ENCODE results near the gene CAMTA1. TPM values are rescaled to one million over a fixed set of nuclear protein-coding genes. Genes with fewer than 3 reads are reported as not detected.

The CAMTA1 gene
- total and polyA plus RNA-seq, 4 donors = 78.7 to 438 (median 173) TPM

- ATAC-seq (ENCODE audit: low FRiP score) = no peak
- Histone ChIP-seq H3K4me1 (ENCODE audit: control insufficient read depth in 1 of 2, insufficient read depth in 2 of 2, low read length in 2 of 2) (no peaks in the 10 kb centered on the region), H3K27me3 (ENCODE audit: control insufficient read depth in 1 of 2, insufficient read depth in 2 of 2, low read length in 1 of 2) (no peaks in the 10 kb centered on the region), H3K4me3 (ENCODE audit: low read length in 2 of 2) (no peak overlapping the region), H3K36me3 (ENCODE audit: control insufficient read depth in 1 of 2, insufficient read depth in 2 of 2, low read length in 1 of 2) (no peaks in the 10 kb centered on the region), H3K27ac (ENCODE audit: low read depth in 1 of 2, low read length in 2 of 2) (no peak overlapping the region), H3K9me3 (ENCODE audit: control insufficient read depth, low read length) (peaks cover 4% of the 10 kb centered on the region)
- WGBS, 2 donors = 38 to 39% methylated on average over 17 of the region's 17 CpGs
- no peak for DNase-seq
- intact Hi-C loops (cut with DNase I) = loop anchor here (5.0 to 10.0 kb wide), 3 partner anchors 165 to 605 kb away; no protein-coding TSS in a partner anchor
Measured at GRCh38 chr1:7042322-7043190, 257.3 kb downstream of the CAMTA1 start.

- Histone ChIP-seq H3K27ac (ENCODE audit: low read depth in 1 of 2, low read length in 2 of 2) (no peak overlapping the region), H3K4me1 (ENCODE audit: control insufficient read depth in 1 of 2, insufficient read depth in 2 of 2, low read length in 2 of 2) (no peaks in the 10 kb centered on the region), H3K4me3 (ENCODE audit: low read length in 2 of 2) (no peak overlapping the region), H3K36me3 (ENCODE audit: control insufficient read depth in 1 of 2, insufficient read depth in 2 of 2, low read length in 1 of 2) (no peaks in the 10 kb centered on the region), H3K27me3 (ENCODE audit: control insufficient read depth in 1 of 2, insufficient read depth in 2 of 2, low read length in 1 of 2) (no peaks in the 10 kb centered on the region), H3K9me3 (ENCODE audit: control insufficient read depth, low read length) (peaks cover 4% of the 10 kb centered on the region)
- intact Hi-C loops (cut with DNase I) = loop anchor here (5.0 to 10.0 kb wide), 3 partner anchors 164 to 604 kb away; no protein-coding TSS in a partner anchor
- DNase-seq (no peak), ATAC-seq (ENCODE audit: low FRiP score) (no peak)
- 69 to 80% methylated on average over 6 of the region's 6 CpGs for WGBS, 2 donors
Measured at GRCh38 chr1:7043191-7043549, 257.9 kb downstream of the CAMTA1 start.

- no peaks in the 10 kb centered on the region for H3K36me3 ChIP-seq (ENCODE audit: control insufficient read depth in 1 of 2, insufficient read depth in 2 of 2, low read length in 1 of 2)
- H3K4me3 ChIP-seq (ENCODE audit: low read length in 2 of 2) = no peak overlapping the region
- H3K4me1 ChIP-seq (ENCODE audit: control insufficient read depth in 1 of 2, insufficient read depth in 2 of 2, low read length in 2 of 2) = no peaks in the 10 kb centered on the region
- 75 to 79% methylated on average over 26 of the region's 26 CpGs for WGBS, 2 donors
- H3K27me3 ChIP-seq (ENCODE audit: control insufficient read depth in 1 of 2, insufficient read depth in 2 of 2, low read length in 1 of 2) = no peaks in the 10 kb centered on the region
- H3K27ac ChIP-seq (ENCODE audit: low read depth in 1 of 2, low read length in 2 of 2) = no peak overlapping the region
- peaks cover 4% of the 10 kb centered on the region for H3K9me3 ChIP-seq (ENCODE audit: control insufficient read depth, low read length)
- intact Hi-C loops (cut with DNase I) = loop anchor here (5.0 to 10.0 kb wide), 3 partner anchors 163 to 603 kb away; no protein-coding TSS in a partner anchor
- ATAC-seq (ENCODE audit: low FRiP score) (no peak), DNase-seq (no peak)
Measured at GRCh38 chr1:7043719-7044535, 258.7 kb downstream of the CAMTA1 start.

- DNase-seq = no peak
- H3K36me3 ChIP-seq (ENCODE audit: control insufficient read depth in 1 of 2, insufficient read depth in 2 of 2, low read length in 1 of 2) = no peaks in the 10 kb centered on the region
- no peaks in the 10 kb centered on the region for H3K4me1 ChIP-seq (ENCODE audit: control insufficient read depth in 1 of 2, insufficient read depth in 2 of 2, low read length in 2 of 2)
- H3K9me3 ChIP-seq (ENCODE audit: control insufficient read depth, low read length) = peaks cover 4% of the 10 kb centered on the region
- no peaks in the 10 kb centered on the region for H3K27me3 ChIP-seq (ENCODE audit: control insufficient read depth in 1 of 2, insufficient read depth in 2 of 2, low read length in 1 of 2)
- 84 to 100% methylated on average over 1 of the region's 1 CpG for WGBS, 2 donors
- no peak overlapping the region for H3K4me3 ChIP-seq (ENCODE audit: low read length in 2 of 2)
- no peak for ATAC-seq (ENCODE audit: low FRiP score)
- intact Hi-C loops (cut with DNase I) = loop anchor here in 1 of 2 donors (10.0 kb wide), 1 partner anchor 599 kb away; no protein-coding TSS in a partner anchor
- no peak overlapping the region for H3K27ac ChIP-seq (ENCODE audit: low read depth in 1 of 2, low read length in 2 of 2)
Measured at GRCh38 chr1:7045897-7046296, 260.6 kb downstream of the CAMTA1 start.

- H3K36me3 ChIP-seq (ENCODE audit: control insufficient read depth in 1 of 2, insufficient read depth in 2 of 2, low read length in 1 of 2) = no peaks in the 10 kb centered on the region
- ATAC-seq (ENCODE audit: low FRiP score) (no peak), DNase-seq (no peak)
- 1 to 4% methylated on average over 4 of the region's 4 CpGs for WGBS, 2 donors
- H3K27ac ChIP-seq (ENCODE audit: low read depth in 1 of 2, low read length in 2 of 2) = no peak overlapping the region
- H3K4me3 ChIP-seq (ENCODE audit: low read length in 2 of 2) = no peak overlapping the region
- peaks cover 4% of the 10 kb centered on the region for H3K9me3 ChIP-seq (ENCODE audit: control insufficient read depth, low read length)
- no peaks in the 10 kb centered on the region for H3K27me3 ChIP-seq (ENCODE audit: control insufficient read depth in 1 of 2, insufficient read depth in 2 of 2, low read length in 1 of 2)
- no peaks in the 10 kb centered on the region for H3K4me1 ChIP-seq (ENCODE audit: control insufficient read depth in 1 of 2, insufficient read depth in 2 of 2, low read length in 2 of 2)
- intact Hi-C loops (cut with DNase I) = loop anchor here in 1 of 2 donors (10.0 kb wide), 1 partner anchor 598 kb away; no protein-coding TSS in a partner anchor
Measured at GRCh38 chr1:7046314-7046713, 261.1 kb downstream of the CAMTA1 start.

GRCh38 chr1:7046891-7047290 is 261.6 kb downstream of the CAMTA1 start:
- intact Hi-C loops (cut with DNase I) = loop anchor here in 1 of 2 donors (10.0 kb wide), 1 partner anchor 598 kb away; no protein-coding TSS in a partner anchor
- ATAC-seq (ENCODE audit: low FRiP score) = no peak
- H3K4me1 ChIP-seq (ENCODE audit: control insufficient read depth in 1 of 2, insufficient read depth in 2 of 2, low read length in 2 of 2) = no peaks in the 10 kb centered on the region
- no peak overlapping the region for H3K4me3 ChIP-seq (ENCODE audit: low read length in 2 of 2)
- no peaks in the 10 kb centered on the region for H3K36me3 ChIP-seq (ENCODE audit: control insufficient read depth in 1 of 2, insufficient read depth in 2 of 2, low read length in 1 of 2)
- WGBS, 2 donors = 87 to 89% methylated on average over 1 of the region's 1 CpG
- H3K9me3 ChIP-seq (ENCODE audit: control insufficient read depth, low read length) = peaks cover 4% of the 10 kb centered on the region
- H3K27me3 ChIP-seq (ENCODE audit: control insufficient read depth in 1 of 2, insufficient read depth in 2 of 2, low read length in 1 of 2) = no peaks in the 10 kb centered on the region
- DNase-seq = no peak
- H3K27ac ChIP-seq (ENCODE audit: low read depth in 1 of 2, low read length in 2 of 2) = no peak overlapping the region

- WGBS, 2 donors = 71 to 81% methylated on average over 2 of the region's 2 CpGs
- ATAC-seq (ENCODE audit: low FRiP score) (no peak), DNase-seq (no peak)
- intact Hi-C loops (cut with DNase I) = loop anchor here in 1 of 2 donors (10.0 kb wide), 1 partner anchor 597 kb away; no protein-coding TSS in a partner anchor
- Histone ChIP-seq H3K4me3 (ENCODE audit: low read length in 2 of 2) (no peak overlapping the region), H3K27ac (ENCODE audit: low read depth in 1 of 2, low read length in 2 of 2) (no peak overlapping the region), H3K4me1 (ENCODE audit: control insufficient read depth in 1 of 2, insufficient read depth in 2 of 2, low read length in 2 of 2) (no peaks in the 10 kb centered on the region), H3K36me3 (ENCODE audit: control insufficient read depth in 1 of 2, insufficient read depth in 2 of 2, low read length in 1 of 2) (no peaks in the 10 kb centered on the region), H3K9me3 (ENCODE audit: control insufficient read depth, low read length) (peaks cover 4% of the 10 kb centered on the region), H3K27me3 (ENCODE audit: control insufficient read depth in 1 of 2, insufficient read depth in 2 of 2, low read length in 1 of 2) (no peaks in the 10 kb centered on the region)
Measured at GRCh38 chr1:7047866-7048265, 262.6 kb downstream of the CAMTA1 start.

GRCh38 chr1:7048395-7048794 is 263.1 kb downstream of the CAMTA1 start:
- ATAC-seq (ENCODE audit: low FRiP score) (no peak), DNase-seq (no peak)
- Histone ChIP-seq H3K36me3 (ENCODE audit: control insufficient read depth in 1 of 2, insufficient read depth in 2 of 2, low read length in 1 of 2) (no peaks in the 10 kb centered on the region), H3K4me3 (ENCODE audit: low read length in 2 of 2) (no peak overlapping the region), H3K9me3 (ENCODE audit: control insufficient read depth, low read length) (peaks cover 4% of the 10 kb centered on the region), H3K27me3 (ENCODE audit: control insufficient read depth in 1 of 2, insufficient read depth in 2 of 2, low read length in 1 of 2) (no peaks in the 10 kb centered on the region), H3K27ac (ENCODE audit: low read depth in 1 of 2, low read length in 2 of 2) (no peak overlapping the region), H3K4me1 (ENCODE audit: control insufficient read depth in 1 of 2, insufficient read depth in 2 of 2, low read length in 2 of 2) (no peaks in the 10 kb centered on the region)
- intact Hi-C loops (cut with DNase I) = loop anchor here in 1 of 2 donors (10.0 kb wide), 1 partner anchor 596 kb away; no protein-coding TSS in a partner anchor
- 81 to 82% methylated on average over 10 of the region's 10 CpGs for WGBS, 2 donors
